HFF-Myc (cell line): Measurements from ENCODE around the gene PPP1R7.

Experiments used
- DNase-seq: peaks from one replicate; pipeline ENCODE4 v3.0.0-alpha.2; 2011; ENCODE audit warnings: low read depth; ENCODE audit errors: extremely low read depth
- H3K4me3 ChIP-seq: replicated peaks from 2 replicates; pipeline ENCODE4 v1.5.1; 2011; ENCODE audit warnings: low read depth, mild to moderate bottlenecking, control low read depth, low read length
- CTCF ChIP-seq: IDR thresholded peaks from 2 replicates; pipeline ENCODE4 v1.5.1; 2012; ENCODE audit warnings: mild to moderate bottlenecking, low read depth, low read length, control low read depth; ENCODE audit errors: missing control alignments

Gene PPP1R7

DNA sequence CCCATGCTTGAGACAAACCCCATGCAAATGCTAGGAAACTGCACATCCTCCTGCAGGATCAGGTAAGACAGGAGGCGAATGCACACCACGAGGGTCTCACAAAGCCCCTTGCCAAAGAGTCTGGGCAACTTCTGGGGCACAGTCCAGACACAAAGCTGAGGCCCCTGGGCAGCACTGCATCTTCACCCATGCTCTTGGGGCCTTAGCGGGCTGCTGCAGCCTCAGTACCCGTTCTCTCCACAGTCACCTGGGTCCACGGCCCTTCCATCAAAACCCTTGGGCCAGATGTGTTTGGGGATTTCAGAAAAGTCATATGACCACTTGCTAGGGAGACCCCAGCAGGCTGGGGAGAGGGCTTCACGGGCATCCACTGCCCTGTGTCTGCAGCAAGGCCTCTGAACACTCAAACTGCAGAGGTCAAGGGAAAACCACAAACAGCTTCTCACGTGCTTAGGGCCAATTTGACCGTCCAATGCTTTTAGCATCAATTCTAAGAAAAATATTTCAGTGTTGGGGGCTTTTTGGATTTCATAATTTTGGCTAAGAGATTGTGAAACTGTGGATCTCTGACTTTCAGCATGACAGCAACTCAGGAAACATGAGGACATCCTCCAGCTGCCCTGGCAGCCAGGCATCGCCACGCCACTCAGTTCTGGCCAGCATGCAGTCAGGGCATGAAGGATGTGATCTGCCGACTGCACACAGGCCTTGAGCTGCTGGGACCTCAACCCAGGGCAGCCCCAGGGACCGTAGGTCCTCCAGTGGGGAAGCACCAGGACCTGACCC, 21.0 kb upstream of the PPP1R7 start:
- no peak for DNase-seq
- H3K4me3 ChIP-seq, result no peak overlapping the region
- TF ChIP-seq CTCF, result no peak

DNA sequence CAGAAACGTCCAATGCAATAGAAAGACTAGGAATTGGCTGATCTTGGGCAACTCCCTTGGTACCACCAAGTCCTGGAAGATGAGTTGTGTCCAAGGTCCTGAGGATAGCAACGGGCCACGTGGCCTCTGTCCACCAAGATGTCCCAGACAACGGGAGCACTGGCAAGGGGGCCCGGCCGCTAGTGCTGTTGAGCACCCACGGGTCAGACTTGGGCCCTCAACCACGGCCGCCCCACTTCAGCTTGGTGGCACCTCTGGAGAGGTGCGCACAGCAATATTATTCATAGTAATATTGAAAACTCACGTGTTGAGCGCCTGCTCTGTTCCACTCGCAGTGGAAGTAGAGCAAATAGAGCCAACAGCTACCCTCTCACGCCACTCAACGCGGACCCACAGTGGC, 20.0 kb upstream of the PPP1R7 start:
- TF ChIP-seq CTCF, result no peak
- no peak for DNase-seq
- H3K4me3 ChIP-seq, result no peak overlapping the region

- TF ChIP-seq CTCF, result no peak
- no peak for DNase-seq
- H3K4me3 ChIP-seq, result no peak overlapping the region
Observed at GRCh38 chr2:241131531-241131930, 18.7 kb upstream of the PPP1R7 start.

DNA sequence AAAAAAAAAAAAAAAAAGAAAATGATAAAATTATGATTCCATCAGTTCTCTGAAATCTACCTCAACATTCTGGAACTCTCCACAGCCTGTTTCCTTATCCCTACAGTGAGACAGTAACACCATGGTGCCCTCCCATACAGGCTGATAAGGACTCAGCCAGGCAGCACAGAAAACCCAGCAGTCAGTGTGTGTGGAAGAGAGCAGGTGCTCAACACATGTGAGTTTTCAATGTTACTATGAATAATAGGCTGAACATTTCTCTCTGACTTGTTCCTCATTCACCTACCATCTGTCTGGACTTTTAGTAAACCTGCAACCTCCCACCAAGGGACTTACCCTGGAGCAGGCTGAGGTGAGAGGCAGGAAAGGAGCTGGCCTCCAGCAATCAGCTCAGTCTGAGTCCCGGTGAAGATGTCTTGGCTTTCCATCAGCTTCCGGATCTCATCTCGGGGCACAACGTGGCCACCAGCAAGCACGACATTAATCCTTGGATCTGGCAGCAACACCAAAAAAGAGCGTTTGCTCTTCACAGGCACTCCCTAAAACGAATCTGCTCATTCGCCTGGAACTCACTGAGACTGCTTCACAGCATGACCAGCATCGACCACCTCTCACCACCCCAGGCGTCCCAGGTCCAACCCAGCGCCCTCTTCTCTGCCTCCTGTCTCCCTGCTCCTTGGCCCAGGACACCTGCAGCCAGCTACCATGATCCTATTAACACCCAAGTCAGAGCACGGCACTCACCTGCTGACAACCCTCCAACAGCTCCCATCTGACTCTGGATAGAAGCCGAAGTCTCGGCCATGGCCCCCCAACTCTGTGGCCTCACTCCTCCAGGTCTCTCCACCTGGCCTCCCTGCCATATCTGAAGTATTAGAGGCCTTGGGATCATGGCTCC, 17.5 kb upstream of the PPP1R7 start:
- TF ChIP-seq CTCF, result no peak
- no peak overlapping the region for H3K4me3 ChIP-seq
- DNase-seq, result no peak

- H3K4me3 ChIP-seq, result no peak overlapping the region
- no peak for TF ChIP-seq CTCF
- no peak for DNase-seq
Observed at GRCh38 chr2:241133436-241133820, 16.8 kb upstream of the PPP1R7 start.

DNA sequence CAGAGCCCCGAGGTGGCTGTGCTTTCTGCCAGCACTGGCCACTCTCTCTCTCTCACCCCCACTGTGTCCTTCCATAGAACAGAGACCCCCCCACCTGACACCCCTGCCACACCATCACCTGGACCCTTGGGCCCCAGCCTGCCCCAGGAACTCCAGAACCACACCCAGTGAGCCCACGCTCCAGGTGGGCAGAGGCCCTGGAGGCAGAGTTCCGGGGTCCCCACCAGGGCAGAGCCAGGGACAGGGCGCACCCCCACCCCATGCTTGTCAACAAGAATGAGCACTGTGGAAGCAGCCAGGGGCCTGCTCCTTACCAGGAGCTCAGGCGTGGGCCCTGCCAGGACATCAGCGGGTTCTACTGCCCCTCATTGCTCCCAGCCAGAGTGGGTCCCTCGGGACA, 15.6 kb upstream of the PPP1R7 start:
- TF ChIP-seq CTCF, result no peak
- H3K4me3 ChIP-seq, result no peak overlapping the region
- DNase-seq, result no peak
